ENCODE results near the gene MAGEC3. TPM values are rescaled to one million over a fixed set of nuclear protein-coding genes. Genes with fewer than 3 reads are reported as not detected.
"Not testable (repeated sequence)": the region's sequence is repeated elsewhere in the genome, so short reads cannot be mapped to it uniquely, and the experiment has no call there.

Gene MAGEC3
- total RNA-seq, 3 donors from 2014 or later = 0.44 TPM; not detected in 2

DNA sequence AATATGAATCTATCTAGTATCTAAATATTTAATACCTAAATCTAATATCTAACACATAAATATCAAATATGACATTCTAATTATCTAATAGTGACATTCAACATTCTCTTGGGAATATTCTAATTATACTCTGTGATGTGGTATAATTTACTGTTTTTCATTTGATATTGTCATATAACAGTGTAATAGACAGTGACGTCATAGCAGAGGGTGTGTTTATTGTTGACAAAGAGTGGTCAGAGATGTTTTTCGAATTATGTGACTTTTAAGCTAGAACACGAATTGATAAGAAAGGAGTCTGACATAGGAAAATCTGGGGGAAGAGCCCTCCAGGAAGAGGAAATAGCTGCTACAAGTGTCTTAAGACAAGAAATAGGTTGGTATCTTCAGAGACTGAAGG, 5.9 kb upstream of the MAGEC3 start:
- H3K27ac ChIP-seq = no peak overlapping the region
- no peaks in the 10 kb centered on the region for H3K36me3 ChIP-seq
- H3K4me1 ChIP-seq = no peaks in the 10 kb centered on the region
- no peak overlapping the region for H3K4me3 ChIP-seq
- H3K27me3 ChIP-seq = peaks cover 0 to 12% of the 10 kb centered on the region in 2 donors
- DNase-seq (ENCODE audit: low spot score in 2 of 2) = no peak
- intact Hi-C loops (cut with DNase I; ENCODE audit: low total_unique reads) = no loop called here
- no peak for TF ChIP-seq POLR2AphosphoS5 (IDR thresholded peaks at IDR 0.05)
- no peak for TF ChIP-seq POLR2A (IDR thresholded peaks at IDR 0.05)
- TF ChIP-seq, protein P1, sequence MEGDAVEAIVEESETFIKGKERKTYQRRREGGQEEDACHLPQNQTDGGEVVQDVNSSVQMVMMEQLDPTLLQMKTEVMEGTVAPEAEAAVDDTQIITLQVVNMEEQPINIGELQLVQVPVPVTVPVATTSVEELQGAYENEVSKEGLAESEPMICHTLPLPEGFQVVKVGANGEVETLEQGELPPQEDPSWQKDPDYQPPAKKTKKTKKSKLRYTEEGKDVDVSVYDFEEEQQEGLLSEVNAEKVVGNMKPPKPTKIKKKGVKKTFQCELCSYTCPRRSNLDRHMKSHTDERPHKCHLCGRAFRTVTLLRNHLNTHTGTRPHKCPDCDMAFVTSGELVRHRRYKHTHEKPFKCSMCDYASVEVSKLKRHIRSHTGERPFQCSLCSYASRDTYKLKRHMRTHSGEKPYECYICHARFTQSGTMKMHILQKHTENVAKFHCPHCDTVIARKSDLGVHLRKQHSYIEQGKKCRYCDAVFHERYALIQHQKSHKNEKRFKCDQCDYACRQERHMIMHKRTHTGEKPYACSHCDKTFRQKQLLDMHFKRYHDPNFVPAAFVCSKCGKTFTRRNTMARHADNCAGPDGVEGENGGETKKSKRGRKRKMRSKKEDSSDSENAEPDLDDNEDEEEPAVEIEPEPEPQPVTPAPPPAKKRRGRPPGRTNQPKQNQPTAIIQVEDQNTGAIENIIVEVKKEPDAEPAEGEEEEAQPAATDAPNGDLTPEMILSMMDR (IDR thresholded peaks at IDR 0.05) = no peak
- peaks cover 0 to 5% of the 10 kb centered on the region in 2 donors for H3K9me3 ChIP-seq

DNA sequence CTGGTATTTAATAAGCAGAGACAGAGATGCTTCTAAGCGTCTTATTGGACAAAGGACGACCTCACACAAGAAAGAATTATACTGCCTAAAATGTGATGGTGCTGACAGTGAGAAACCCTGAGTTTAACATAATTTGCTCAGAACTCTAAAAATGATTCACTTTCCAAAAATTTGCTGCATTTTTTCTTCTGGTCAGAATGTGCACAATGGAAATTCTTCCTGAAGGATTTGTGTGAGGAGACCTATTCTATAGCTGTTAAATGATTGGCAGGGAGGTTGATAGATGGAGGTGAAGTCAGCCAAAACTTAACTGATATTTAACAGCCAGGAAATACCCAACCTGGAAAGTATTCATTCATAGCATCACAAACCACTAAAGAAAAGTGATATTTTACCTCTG, 1.7 kb downstream of the MAGEC3 start:
- no peaks in the 10 kb centered on the region for H3K36me3 ChIP-seq
- TF ChIP-seq, protein P1 (IDR thresholded peaks at IDR 0.05) = no peak
- no peak overlapping the region for H3K4me3 ChIP-seq

GRCh38 chrX:141857479-141857878, 19.4 kb downstream of the MAGEC3 start:
- Histone ChIP-seq H3K4me1 (no peaks in the 10 kb centered on the region), H3K27ac (no peak overlapping the region), H3K9me3 (peaks cover 0 to 4% of the 10 kb centered on the region in 2 donors), H3K27me3 (peaks cover 0 to 6% of the 10 kb centered on the region in 2 donors), H3K4me3 (no peak overlapping the region), H3K36me3 (no peaks in the 10 kb centered on the region)
- intact Hi-C loops (cut with DNase I; ENCODE audit: low total_unique reads) = no loop called here
- TF ChIP-seq POLR2AphosphoS5 (IDR thresholded peaks at IDR 0.05) (no peak), POLR2A (IDR thresholded peaks at IDR 0.05) (no peak)
- TF ChIP-seq, protein P1 (IDR thresholded peaks at IDR 0.05) = no peak
- DNase-seq (ENCODE audit: low spot score in 2 of 2) = no peak

More for the DNA sequence above, 1.7 kb downstream of the MAGEC3 start:
- Histone ChIP-seq H3K27ac (no peak overlapping the region), H3K4me1 (no peaks in the 10 kb centered on the region), H3K27me3 (peaks cover 0 to 13% of the 10 kb centered on the region in 2 donors), H3K9me3 (peaks cover 5 to 16% of the 10 kb centered on the region in 2 donors)
- intact Hi-C loops (cut with DNase I; ENCODE audit: low total_unique reads) = no loop called here
- no peak for DNase-seq (ENCODE audit: low spot score in 2 of 2)

DNA sequence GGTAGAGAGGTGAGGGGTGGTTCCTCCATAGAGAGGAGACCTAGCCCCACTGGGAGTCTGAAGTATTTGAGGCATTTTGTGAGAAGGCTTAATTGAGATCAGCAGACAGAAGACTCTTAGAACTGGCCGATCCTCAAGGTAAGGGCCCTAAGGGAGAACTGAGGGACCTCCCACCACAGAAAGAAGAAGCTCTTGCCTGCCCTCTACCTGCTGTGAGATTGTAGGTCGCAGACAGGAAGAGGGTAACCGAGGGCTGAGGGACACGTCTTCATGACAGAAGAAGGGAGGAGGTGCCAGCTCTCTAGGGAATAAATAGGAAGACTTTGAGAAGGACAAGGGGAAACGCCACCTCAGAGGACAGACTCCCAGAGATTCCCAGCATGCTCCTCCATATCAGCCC, 41.5 kb downstream of the MAGEC3 start:
- DNase-seq (ENCODE audit: low spot score in 2 of 2) = no peak
- H3K27ac ChIP-seq = no peak overlapping the region
- no peaks in the 10 kb centered on the region for H3K4me1 ChIP-seq
- TF ChIP-seq POLR2A (IDR thresholded peaks at IDR 0.05) (no peak), POLR2AphosphoS5 (IDR thresholded peaks at IDR 0.05) (no peak)
- TF ChIP-seq, protein P1 (IDR thresholded peaks at IDR 0.05) = no peak
- intact Hi-C loops (cut with DNase I; ENCODE audit: low total_unique reads) = no loop called here
- no peaks in the 10 kb centered on the region for H3K36me3 ChIP-seq
- H3K4me3 ChIP-seq = no peak overlapping the region
- peaks cover 0 to 25% of the 10 kb centered on the region in 2 donors for H3K27me3 ChIP-seq
- H3K9me3 ChIP-seq = no peaks in the 10 kb centered on the region

DNA sequence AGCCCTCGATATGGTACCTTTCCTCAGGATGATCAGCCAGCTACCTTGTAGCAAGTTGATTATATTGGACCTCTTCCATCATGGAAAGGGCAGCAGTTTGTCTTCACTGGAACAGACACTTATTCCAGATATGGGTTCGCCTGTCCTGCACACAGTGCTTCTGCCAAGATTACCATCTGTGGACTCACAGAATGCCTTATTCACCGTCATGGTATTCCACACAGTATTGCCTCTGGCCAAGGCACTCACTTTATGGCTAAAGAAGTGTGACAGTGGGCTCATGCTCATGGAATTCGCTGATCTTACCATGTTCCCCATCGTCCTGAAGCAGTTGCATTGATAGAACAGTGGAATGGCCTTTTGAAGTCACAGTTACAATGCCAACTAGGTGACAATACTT, 50.7 kb downstream of the MAGEC3 start:
- H3K4me1 ChIP-seq; H3K27ac ChIP-seq; H3K36me3 ChIP-seq; H3K4me3 ChIP-seq; H3K27me3 ChIP-seq; H3K9me3 ChIP-seq; intact Hi-C loops (cut with DNase I; ENCODE audit: low total_unique reads); DNase-seq (ENCODE audit: low spot score in 2 of 2): not testable (repeated sequence)

GRCh38 chrX:141894733-141895132, 56.6 kb downstream of the MAGEC3 start:
- TF ChIP-seq POLR2AphosphoS5 (IDR thresholded peaks at IDR 0.05) = no peak
- TF ChIP-seq POLR2A (IDR thresholded peaks at IDR 0.05) = no peak
- TF ChIP-seq, protein P1 (IDR thresholded peaks at IDR 0.05) = no peak
- Histone ChIP-seq H3K4me1 (no peaks in the 10 kb centered on the region), H3K9me3 (no peaks in the 10 kb centered on the region), H3K27me3 (peaks cover 0 to 4% of the 10 kb centered on the region in 2 donors), H3K27ac (no peak overlapping the region), H3K4me3 (no peak overlapping the region), H3K36me3 (no peaks in the 10 kb centered on the region)
- intact Hi-C loops (cut with DNase I; ENCODE audit: low total_unique reads) = no loop called here
- DNase-seq (ENCODE audit: low spot score in 2 of 2) = no peak

Measured in breast epithelium (tissue), 4 donors.